Gastroesophageal sphincter (tissue), 3 donors: Measurements from ENCODE around the gene C7orf25.

ENCODE experiments used
- CTCF ChIP-seq, 4 experiments: fragments of 200-600 bp in 2 of 4; fragments of 450-650 bp in 2 of 4; sonication (generic) in 1 of 4; IDR thresholded peaks; one replicate each; pipeline ENCODE4 v1.5.1; 2017 to 2019; ENCODE audit warnings: antibody characterized with exemption in 4 of 4, mild to moderate bottlenecking in 2 of 4, moderate library complexity in 2 of 4
- POLR2AphosphoS5 ChIP-seq: sonication (generic); formaldehyde crosslinking; IDR thresholded peaks from one replicate; pipeline ENCODE4 v1.6.1; 2017; ENCODE audit warnings: antibody characterized with exemption

- peak; percentile 71 to 88 (median 76) for TF ChIP-seq CTCF (IDR thresholded peaks at IDR 0.05)
- TF ChIP-seq POLR2AphosphoS5 = no peak
Measured at GRCh38 chr7:42940985-42941847, 29.3 kb upstream of the C7orf25 start.
